ENCODE measurements around the gene GSX1.

DNA sequence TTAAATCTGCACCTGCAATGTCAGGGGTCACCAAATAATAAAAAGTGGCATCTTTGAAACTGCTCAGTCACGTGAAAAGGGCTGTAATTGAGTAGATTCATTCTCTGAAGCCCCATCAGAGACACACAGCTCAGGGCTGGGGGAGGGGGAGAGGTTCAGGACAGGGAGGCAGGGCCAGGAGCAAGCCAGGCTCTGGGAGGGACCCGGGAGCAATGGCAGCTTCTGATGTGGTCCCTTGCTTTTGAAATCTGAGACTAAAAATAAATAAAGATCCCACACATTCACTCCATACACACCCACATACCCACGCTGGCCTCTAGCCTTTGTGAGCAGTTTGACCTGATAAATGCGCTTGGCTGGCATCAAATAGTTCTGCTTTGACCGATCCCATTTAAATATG is 32.8 kb downstream of the GSX1 start:
- no peak for TF ChIP-seq POLR2A (IDR thresholded peaks at IDR 0.05; ENCODE audit: low read length)
- TF ChIP-seq GATA1 (IDR thresholded peaks at IDR 0.05; ENCODE audit: low read depth, low read length), result no peak

Data from erythroblast (primary cell).